GM12865 (cell line): Measurements from ENCODE around the gene VAMP8.

Source experiments
- DNase-seq: peaks from one replicate; pipeline ENCODE4 v3.0.0; 2010; ENCODE audit warnings: low read depth
- H3K4me3 ChIP-seq: 2 replicates; pipeline ENCODE4 v1.5.1; 2011; ENCODE audit warnings: mild to moderate bottlenecking, low read depth, low read length, control low read depth
- TF ChIP-seq, protein P1 (sequence below): IDR thresholded peaks from 2 replicates; pipeline ENCODE4 v1.5.1; 2011; ENCODE audit warnings: low read length, control low read depth, low read depth, inconsistent platforms; ENCODE audit not compliant: insufficient read depth; ENCODE audit errors: missing control alignments

Gene VAMP8

DNA sequence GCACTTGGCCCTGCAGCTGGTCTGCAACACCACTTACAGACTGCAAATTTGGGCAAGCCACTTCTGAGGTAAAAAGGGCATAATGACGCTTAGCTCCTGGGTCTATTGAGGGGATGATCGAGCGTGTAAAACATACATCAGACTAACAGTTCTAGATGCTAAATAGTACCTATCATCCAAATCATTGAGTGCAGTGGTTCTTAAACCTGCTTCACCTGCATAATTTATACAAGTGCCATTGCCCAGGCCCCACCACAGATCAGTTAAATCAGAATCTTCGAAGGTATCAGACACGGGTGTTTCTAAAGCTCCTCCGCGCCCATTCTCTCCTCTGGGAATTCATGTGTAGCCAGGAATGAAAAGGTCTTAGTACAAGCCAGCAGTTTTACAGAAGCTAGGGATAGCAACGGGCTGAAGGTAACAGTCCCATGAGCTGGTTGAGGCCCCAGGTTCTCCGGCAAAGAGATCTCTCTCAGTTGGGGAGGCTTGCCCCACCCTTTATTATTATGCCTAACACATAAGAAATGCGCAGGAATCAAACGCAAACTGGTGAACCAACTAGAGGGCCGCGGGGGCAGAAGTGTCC is 17.4 kb downstream of the VAMP8 start:
- no peak for DNase-seq
- TF ChIP-seq, protein P1, sequence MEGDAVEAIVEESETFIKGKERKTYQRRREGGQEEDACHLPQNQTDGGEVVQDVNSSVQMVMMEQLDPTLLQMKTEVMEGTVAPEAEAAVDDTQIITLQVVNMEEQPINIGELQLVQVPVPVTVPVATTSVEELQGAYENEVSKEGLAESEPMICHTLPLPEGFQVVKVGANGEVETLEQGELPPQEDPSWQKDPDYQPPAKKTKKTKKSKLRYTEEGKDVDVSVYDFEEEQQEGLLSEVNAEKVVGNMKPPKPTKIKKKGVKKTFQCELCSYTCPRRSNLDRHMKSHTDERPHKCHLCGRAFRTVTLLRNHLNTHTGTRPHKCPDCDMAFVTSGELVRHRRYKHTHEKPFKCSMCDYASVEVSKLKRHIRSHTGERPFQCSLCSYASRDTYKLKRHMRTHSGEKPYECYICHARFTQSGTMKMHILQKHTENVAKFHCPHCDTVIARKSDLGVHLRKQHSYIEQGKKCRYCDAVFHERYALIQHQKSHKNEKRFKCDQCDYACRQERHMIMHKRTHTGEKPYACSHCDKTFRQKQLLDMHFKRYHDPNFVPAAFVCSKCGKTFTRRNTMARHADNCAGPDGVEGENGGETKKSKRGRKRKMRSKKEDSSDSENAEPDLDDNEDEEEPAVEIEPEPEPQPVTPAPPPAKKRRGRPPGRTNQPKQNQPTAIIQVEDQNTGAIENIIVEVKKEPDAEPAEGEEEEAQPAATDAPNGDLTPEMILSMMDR: no peak
- H3K4me3 ChIP-seq: peak overlapping the region; percentile 86

DNA sequence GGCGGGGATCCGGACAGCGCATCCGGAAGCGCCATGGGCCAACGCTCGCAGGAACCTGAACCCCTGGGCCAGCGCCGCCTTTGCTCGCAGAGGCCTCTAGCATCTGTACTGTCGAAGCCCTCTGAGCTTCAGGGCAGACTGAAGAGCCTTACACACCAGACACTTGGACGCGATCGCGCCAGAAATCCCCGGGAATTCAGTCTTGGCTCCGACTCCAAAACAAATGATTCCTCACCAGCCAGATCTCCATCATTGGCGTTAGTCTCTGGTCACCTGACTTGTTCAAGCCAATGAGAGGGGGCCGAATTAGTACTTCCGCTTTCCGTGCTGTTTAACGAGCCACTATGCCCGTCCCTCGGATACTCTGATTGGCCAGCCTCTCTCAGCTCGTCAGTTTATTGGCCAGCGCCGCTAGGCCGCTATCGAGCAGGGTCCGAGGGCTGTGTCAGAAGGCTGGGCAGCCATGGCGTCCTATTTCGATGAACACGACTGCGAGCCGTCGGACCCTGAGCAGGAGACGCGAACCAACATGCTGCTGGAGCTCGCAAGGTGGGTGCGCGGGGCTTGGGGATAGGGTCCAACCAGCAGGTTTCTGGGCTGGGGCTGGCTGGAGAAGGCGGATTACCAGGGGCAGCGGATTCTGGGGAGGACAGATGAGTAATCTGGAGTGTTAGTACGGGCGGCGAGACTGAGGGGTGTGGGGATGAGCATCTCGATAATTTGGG is 18.1 kb downstream of the VAMP8 start, which contains the start of gene RNF181:
Gene RNF181, plus strand, starts transcription at position 445 of the 725 bp plus-strand sequence. Its CDS starts 19 bp downstream, at position 464.
- H3K4me3 ChIP-seq: peak within 1 kb of the TSS; percentile 86
- TF ChIP-seq, protein P1: no peak
- DNase-seq: peak; percentile 97

DNA sequence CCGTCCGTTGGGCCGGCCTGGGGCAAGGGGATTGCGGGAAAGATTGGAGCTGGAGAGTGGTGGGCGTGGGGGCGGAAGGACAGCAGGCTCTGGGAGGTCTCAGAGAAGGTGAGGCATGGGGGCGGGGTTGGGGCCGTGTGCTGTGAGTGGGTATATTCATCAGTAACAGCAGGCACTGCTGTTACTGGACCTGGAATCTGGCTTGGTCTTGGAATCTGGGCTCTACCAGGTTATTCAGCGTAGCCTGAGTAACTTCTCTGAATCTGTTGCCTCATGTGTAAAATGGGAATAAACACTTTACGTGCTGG is 18.6 kb downstream of the VAMP8 start:
- TF ChIP-seq, protein P1: no peak
- H3K4me3 ChIP-seq: peak overlapping the region; percentile 86
- DNase-seq: no peak

DNA sequence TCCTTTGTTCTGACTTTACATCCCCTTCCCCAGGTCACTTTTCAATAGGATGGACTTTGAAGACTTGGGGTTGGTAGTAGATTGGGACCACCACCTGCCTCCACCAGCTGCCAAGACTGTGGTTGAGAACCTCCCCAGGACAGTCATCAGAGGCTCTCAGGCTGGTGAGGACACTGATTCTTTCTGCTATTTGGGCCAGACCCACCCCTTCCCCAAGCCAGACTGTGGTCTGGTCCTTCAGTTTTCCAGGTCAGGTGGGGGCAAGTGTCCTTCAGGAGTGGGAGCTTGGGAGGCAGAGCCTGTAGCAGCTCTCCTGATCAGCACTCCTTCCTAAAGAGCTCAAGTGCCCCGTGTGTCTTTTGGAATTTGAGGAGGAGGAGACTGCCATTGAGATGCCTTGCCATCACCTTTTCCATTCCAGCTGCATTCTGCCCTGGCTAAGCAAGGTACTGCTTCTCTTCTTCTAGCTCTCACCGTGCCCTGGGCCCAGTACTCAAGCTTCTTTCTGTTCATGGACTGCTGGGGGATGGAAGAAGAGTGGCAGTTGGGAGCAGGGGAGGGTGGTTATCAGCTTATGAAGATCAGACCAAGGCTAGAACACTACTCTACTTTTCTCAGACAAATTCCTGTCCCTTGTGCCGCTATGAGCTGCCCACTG is 19.2 kb downstream of the VAMP8 start:
- H3K4me3 ChIP-seq: peak overlapping the region; percentile 86
- DNase-seq: no peak
- TF ChIP-seq, protein P1: no peak

DNA sequence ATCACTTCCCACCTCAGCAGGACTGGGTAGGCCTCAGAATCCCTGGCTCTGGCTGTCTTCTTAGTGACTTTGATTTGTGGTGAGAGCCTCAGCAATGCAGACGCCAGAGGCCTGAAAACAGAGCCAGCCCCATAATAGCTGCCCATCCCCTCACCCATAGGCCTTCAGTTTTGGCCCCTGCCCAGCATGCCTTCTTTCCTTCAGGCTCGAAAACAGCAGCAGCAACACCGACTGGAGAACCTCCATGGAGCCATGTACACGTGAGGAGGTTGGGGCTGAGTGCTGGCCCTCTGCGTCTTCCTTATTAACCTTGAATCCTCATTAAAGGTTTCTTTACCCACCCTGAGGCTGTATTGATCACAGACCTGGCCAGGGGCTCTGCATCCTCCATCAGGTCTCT is 19.9 kb downstream of the VAMP8 start:
- TF ChIP-seq, protein P1: no peak
- no peak for DNase-seq
- H3K4me3 ChIP-seq: no peak overlapping the region

DNA sequence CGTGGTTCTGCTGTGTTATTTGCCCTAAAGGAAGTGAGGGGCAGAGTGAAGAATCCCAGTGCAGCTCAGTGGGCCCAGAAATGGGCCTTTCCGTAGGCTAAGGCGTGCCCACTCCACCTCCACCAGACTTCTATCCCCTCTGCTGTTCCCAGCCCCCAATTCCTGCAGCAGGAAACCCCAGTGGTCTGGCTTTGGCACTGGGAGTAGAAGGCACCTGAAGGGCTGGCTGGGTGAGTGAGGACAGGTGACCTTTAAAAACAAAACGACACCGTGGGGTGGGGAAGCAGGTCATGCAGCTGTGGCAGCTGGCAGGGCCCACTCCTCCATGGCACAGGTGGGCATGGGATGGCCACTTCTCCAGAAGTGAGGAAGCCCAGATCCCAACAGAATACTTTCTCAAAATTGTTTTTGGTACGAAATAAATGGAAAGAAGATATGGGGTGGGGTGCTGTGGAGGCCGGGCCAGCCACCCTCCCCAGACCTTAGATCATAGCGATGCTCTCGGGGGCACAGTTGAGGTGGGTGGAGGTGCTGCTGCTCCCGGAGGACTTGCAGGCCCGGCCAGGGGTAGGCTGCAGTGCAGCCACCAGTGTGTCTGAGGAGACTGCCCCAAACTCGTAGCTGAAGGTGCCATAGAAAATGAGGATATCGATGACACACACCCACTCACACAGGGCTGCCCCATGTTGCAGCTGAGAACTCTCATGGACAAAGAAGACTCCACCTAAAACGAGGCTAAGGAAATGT is 21.4 kb downstream of the VAMP8 start:
- DNase-seq: no peak
- no peak overlapping the region for H3K4me3 ChIP-seq
- TF ChIP-seq, protein P1: no peak
